ENCODE data around the gene DNM3.

GRCh38 chr1:172382990-172383389 lies 541.7 kb downstream of the DNM3 start:
- TF ChIP-seq MAX (IDR thresholded peaks at IDR 0.05; ENCODE audit: low read depth, low read length) (no peak), FOXK2 (IDR thresholded peaks at IDR 0.05) (no peak), SIN3A (IDR thresholded peaks at IDR 0.05; ENCODE audit: low read depth, low read length) (no peak), POLR2A (IDR thresholded peaks at IDR 0.05; ENCODE audit: low read depth, low read length) (no peak)

Measured in GM12878 (cell line).